GM21360 (cell line): ENCODE results near the gene TP73.

Source experiments
- ATAC-seq: cut with Tn5 transposase; IDR thresholded peaks from one replicate; pipeline ENCODE4 v1.9.1; 2021; ENCODE audit warnings: mild to moderate bottlenecking, moderate library complexity; ENCODE audit not compliant: unreplicated experiment

Gene TP73

GRCh38 chr1:3759164-3759563, 106.8 kb downstream of the TP73 start:
- ATAC-seq: no peak

DNA sequence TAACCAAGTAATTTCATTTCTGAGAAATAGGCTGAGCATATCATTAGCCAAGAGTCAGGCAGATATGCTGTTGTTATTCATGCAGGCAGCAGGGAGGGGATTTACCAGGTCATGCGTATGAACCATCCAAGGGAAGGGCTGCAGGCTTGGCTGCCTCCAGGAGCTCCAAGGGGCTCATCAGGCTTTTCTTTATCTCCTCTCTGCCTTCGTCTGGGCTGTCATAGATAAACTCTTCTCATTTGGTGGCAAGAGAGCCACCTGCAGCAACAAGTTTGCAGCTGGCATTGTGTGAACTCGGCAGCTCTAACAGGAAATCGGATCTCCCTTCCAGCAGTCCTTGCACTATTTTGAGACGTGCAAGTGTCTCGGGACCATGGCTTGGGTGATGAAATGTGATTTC, 107.5 kb downstream of the TP73 start:
- ATAC-seq: no peak

- no peak for ATAC-seq
Measured at GRCh38 chr1:3761296-3762010, 109.1 kb downstream of the TP73 start.

DNA sequence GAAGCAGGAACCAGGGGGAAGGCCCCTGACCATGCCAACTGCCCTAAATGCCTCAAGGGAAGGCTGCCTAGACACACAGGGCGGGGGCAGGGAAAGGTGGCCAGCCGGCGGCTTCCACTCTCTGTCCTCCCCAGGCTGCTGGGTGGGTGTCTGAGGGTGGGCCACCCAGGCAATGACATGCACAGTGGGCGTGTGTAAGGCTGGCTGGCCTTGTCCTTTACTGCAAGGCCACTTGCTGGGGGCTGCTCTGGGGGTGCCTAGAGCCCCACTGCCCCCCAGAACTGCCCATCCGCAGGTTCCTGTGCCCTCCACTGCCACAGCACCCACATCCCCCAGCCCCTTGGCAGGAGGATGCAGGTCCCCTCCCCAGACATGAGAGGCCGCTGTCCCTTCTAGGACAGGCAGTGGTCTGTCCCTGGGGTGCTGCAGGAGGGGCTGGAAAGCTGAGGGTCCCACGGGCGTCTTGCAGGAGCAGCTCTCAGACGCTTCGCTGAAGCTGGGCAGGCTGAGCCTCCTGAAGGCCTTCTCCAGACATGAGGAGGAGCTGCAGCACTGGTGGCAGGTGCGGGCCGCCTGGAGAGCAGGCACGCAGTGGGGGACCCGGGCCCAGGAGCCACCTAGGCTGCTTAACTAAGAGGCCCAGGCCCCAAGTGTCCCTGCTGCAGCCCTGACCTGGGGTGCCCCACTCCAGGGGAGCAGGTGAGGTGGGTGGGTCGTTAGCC, 110.0 kb downstream of the TP73 start:
- no peak for ATAC-seq

GRCh38 chr1:3762873-3763228, 110.5 kb downstream of the TP73 start:
- ATAC-seq: no peak

DNA sequence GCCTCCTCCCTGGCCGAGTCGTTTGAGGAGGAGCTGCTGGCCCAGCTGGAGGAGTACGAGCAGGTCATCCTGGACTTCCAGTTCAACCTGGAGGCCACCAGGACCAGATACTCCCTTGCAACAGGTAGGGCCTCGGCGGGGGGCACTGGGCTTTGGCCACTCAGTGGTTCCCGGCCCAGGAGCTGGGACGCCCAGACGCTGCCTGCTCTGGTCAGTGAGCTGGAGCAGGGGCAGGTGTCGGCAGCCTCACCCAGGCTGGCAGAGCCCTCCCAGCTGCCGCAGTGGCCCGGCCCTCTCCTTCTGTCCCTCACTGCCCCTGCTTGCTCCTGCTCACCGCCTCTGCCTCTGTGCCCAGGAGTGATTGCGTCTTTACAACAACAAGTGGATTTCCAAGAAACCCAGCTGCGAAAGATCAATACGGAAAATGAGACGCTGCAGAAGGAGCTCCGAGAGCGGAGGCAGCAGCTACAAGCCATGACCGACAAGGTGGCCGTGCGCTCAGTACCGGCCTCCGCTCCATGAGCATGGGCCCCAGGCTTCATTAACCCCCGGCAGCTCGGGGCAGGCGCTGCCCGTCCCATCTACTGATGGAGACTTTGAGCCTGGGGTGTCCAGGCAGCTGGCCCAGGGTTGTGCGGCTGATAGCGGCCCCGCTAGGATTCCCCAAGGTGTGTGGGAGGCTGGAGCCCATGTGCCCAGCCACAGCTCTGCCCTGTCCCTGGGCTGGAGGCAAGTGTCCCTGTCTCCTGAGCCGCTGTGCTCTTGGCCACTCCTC, 111.2 kb downstream of the TP73 start:
- ATAC-seq: no peak

DNA sequence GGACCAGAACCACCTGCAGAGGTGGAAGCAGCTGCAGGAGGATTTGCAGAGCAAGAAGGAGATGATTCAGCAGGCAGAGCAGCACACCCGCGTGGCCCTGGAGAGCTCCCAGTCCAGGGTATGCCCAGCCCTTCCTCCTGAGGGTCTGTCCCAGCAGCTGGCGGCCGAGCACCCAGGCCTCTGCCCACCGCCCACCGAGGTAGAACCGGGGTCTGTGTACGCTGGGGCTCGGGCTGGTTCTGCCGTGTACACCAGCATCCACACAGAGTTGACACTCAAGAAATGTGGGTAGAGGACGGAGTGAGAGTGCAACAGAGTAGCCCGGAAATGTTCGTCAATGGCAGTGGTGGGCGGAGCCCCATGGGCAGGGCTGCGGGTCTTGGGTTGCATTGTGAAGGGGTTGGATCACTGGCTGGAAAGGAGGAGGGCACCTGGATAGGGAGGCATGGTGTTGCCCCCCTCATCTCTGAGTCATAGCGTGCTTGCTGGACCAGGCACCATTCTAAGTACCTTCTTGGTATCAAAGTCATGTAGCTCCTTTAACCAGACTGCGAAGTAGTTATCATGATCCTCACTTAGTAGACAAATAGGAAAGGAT, 115.1 kb downstream of the TP73 start:
- no peak for ATAC-seq

- no peak for ATAC-seq
Measured at GRCh38 chr1:3768811-3769390, 116.6 kb downstream of the TP73 start.

- no peak for ATAC-seq
Measured at GRCh38 chr1:3770047-3770765, 117.9 kb downstream of the TP73 start.

DNA sequence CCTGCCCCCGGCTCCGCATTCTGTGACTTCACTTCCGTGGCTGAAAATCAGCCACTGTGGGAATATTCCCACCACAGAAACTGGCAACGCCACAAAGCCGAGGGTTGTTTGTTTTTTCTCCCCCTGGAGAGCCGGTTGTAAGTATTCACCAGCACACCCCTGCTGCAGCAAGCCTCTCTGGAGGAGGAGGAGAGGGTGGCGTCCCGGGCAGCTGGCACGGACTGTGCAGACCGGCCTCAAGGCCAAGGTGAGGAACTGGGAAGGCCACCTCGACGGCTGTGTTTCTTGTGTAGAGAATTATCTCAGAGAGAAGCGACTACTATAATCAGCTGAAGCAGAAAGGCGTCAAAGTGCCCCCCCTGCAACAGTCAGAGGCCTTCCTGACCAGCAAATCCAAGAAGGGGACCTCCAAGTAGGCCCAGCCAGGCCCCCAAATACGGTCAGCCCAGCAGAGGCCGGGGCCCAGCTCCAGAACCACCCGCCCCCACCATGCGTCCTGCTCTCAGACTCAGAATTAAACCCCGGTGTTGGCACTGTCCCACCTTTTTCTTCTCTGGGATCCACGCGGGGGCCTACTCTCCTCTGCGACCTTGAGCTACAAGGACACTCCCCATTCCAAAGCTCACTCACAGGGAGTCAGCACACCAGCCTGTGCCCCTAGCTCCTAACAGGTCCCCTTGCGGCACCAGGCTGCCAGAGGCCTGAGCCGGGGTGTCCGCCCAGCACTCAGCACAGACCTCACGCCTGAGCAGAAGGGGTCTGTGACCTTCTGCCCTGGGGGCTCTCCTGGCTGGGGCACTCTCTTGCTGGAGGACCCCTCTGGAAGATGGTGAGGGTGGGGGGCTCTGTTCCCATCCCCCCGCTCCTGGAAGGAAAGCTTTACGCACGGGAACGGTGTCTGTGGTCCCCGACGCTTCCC, 119.1 kb downstream of the TP73 start:
- ATAC-seq: no peak

DNA sequence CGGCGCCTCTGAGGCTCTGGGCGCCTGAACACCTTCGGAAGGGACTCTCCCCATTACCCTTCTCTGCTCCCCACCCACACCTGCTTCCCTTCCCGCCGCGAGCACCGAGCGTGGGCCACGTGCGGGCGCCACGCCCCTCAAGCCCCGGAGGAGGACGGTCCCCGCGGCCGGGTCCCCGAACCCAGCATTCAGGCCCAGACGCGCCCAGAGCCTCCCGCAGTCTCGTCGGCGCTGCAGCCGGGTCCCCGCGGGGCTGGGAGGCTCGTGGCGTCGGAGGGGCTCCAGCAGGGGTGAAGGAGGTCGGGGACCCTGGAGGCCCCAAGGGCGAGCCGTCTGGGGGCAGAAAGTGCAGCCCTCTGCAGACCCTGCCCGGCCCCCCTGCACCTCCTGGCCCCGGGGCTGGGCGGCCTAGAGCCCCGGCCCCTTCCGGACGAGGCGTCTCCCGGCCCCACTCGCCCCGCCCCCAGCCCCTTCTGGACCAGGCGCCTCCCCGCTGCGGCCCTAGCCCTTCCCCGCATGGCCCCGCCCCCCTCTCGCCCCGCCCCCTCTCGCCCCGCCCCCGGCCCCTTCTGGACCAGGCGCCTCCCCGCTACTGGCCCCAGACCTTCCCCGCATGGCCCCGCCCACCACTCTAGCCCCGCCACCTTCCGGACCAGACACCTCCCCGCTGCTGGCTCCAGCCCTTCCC, 119.9 kb downstream of the TP73 start:
- ATAC-seq: peak; percentile 61

GRCh38 chr1:3772715-3773571, 120.6 kb downstream of the TP73 start, which contains the start of gene SMIM1:
SMIM1 (plus strand) TSS chr1:3772749; CDS start chr1:3775374, 2,625 bp downstream.
- peak; percentile 12 for ATAC-seq

- no peak for ATAC-seq
Measured at GRCh38 chr1:3773572-3774275, 121.4 kb downstream of the TP73 start.

GRCh38 chr1:3774276-3774945, 122.1 kb downstream of the TP73 start:
- ATAC-seq: no peak

DNA sequence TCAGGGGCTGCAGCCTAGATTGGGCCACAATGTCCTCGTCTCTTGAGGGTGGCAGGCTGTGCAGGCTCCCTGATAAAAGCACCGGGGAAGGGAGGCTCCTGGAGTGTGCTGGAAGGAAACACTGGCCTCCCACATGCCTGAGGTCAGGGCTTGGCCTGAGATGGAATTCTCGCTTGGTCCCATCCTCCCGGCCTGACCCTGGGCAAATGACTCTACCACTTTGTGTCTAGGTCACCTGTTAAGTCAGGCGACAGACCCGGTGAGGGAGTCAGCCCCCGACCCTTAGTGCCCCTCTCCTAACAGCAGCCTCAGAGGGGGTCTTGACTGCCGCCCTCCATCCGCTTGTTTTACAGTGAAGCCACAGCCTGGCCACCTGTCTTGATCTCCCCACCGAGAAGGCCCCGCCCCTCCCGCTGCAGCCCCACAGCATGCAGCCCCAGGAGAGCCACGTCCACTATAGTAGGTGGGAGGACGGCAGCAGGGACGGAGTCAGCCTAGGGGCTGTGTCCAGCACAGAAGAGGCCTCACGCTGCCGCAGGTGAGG, 122.7 kb downstream of the TP73 start:
- no peak for ATAC-seq

- peak; percentile 46 for ATAC-seq
Measured at GRCh38 chr1:3775490-3776230, 123.3 kb downstream of the TP73 start.
